ENCODE measurements around the gene MRPL47. TPM values are rescaled to one million over a fixed set of nuclear protein-coding genes. Genes with fewer than 3 reads are reported as not detected.

Gene MRPL47
- total RNA-seq, 1 experiment from 2014 or later: 75.5 TPM

DNA sequence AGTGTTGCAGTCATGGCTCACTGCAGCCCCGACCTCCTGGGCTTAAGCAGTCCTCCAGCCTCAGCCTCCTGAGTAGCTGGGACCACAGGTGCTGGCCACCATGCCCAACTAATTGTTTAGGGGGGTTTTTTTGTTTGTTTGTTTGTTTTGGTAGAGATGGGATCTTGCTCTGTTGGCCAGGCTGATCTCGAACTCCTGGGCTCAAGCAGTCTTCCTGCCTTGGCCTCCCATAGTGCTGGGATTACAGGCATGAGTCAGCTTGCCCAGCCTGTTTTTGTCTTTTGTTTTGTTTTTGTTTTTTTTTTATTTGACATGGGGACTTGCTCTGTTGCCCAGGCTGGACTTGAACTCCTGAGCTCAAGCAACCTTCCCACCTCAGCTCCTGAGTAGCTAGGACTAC, 17.6 kb upstream of the MRPL47 start:
- no peak overlapping the region for H4K91ac ChIP-seq (ENCODE audit: insufficient read length, low read depth, low read length)
- H3K56ac ChIP-seq (ENCODE audit: insufficient read length, low read depth, low read length): no peak overlapping the region
- H3K79me1 ChIP-seq (ENCODE audit: insufficient read depth, low read depth, low read length, poor library complexity, severe bottlenecking): peaks cover 3% of the 10 kb centered on the region
- no peak overlapping the region for H3T11ph ChIP-seq (ENCODE audit: low read length)
- H2AFZ ChIP-seq (ENCODE audit: low read length): no peak overlapping the region
- no peaks in the 10 kb centered on the region for H3K79me2 ChIP-seq (ENCODE audit: insufficient read depth, low read length)
- H4K5ac ChIP-seq (ENCODE audit: insufficient read length, low read depth, low read length): no peak overlapping the region
- no peak overlapping the region for H2BK5ac ChIP-seq (ENCODE audit: insufficient read length, low read length)
- H3K27me3 ChIP-seq (ENCODE audit: insufficient read depth, low read length): no peaks in the 10 kb centered on the region
- H3K14ac ChIP-seq (ENCODE audit: insufficient read depth, low read length): no peak overlapping the region
- no peaks in the 10 kb centered on the region for H3K4me1 ChIP-seq (ENCODE audit: insufficient read depth, low read length)
- no peak overlapping the region for H2BK12ac ChIP-seq (ENCODE audit: insufficient read length, low read depth, low read length)
- Mint-ChIP-seq H3K4me1 (no peaks in the 10 kb centered on the region), H3K36me3 (ENCODE audit: insufficient read depth in 1 of 3, low read depth in 3 of 3) (peaks cover 37 to 77% (median 65%) of the 10 kb centered on the region in 3 experiments), H3K27me3 (ENCODE audit: low read depth) (no peaks in the 10 kb centered on the region), H3K4me3 (no peak overlapping the region), H3K27ac (no peak overlapping the region), H3K9me3 (no peaks in the 10 kb centered on the region; a peak in 1 of 5 replicates)
- H3K27ac ChIP-seq (ENCODE audit: insufficient read length, low read depth, low read length): no peak overlapping the region
- H4K20me1 ChIP-seq (ENCODE audit: control insufficient read depth, insufficient read depth, insufficient read length): no peaks in the 10 kb centered on the region
- TF ChIP-seq, protein P1, sequence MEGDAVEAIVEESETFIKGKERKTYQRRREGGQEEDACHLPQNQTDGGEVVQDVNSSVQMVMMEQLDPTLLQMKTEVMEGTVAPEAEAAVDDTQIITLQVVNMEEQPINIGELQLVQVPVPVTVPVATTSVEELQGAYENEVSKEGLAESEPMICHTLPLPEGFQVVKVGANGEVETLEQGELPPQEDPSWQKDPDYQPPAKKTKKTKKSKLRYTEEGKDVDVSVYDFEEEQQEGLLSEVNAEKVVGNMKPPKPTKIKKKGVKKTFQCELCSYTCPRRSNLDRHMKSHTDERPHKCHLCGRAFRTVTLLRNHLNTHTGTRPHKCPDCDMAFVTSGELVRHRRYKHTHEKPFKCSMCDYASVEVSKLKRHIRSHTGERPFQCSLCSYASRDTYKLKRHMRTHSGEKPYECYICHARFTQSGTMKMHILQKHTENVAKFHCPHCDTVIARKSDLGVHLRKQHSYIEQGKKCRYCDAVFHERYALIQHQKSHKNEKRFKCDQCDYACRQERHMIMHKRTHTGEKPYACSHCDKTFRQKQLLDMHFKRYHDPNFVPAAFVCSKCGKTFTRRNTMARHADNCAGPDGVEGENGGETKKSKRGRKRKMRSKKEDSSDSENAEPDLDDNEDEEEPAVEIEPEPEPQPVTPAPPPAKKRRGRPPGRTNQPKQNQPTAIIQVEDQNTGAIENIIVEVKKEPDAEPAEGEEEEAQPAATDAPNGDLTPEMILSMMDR (conservative IDR thresholded peaks at IDR 0.05): no peak
- H3K9me3 ChIP-seq (ENCODE audit: control insufficient read depth, low read depth, low read length): no peaks in the 10 kb centered on the region
- no peak overlapping the region for H3K4me2 ChIP-seq (ENCODE audit: insufficient read depth, insufficient read length, low read length)
- no peak overlapping the region for H2BK15ac ChIP-seq (ENCODE audit: low read depth, low read length)
- no peak overlapping the region for H3K18ac ChIP-seq (ENCODE audit: insufficient read length, low read depth, low read length)
- H3K23ac ChIP-seq (ENCODE audit: insufficient read length, low read depth, low read length): no peak overlapping the region
- H4K8ac ChIP-seq (replicated peaks; ENCODE audit: insufficient read length, low read depth, low read length): no peak overlapping the region
- no peak overlapping the region for H3K4ac ChIP-seq (ENCODE audit: low read depth, low read length)
- H3K9ac ChIP-seq (ENCODE audit: extremely low read depth, insufficient read length, low read length): no peak overlapping the region
- no peak for DNase-seq
- no peaks in the 10 kb centered on the region for H3K23me2 ChIP-seq (ENCODE audit: insufficient read length, low read depth, low read length, poor library complexity, severe bottlenecking)
- no CpG with 5 or more reads among the region's 2 CpGs for WGBS (ENCODE audit: extremely low coverage, insufficient read length, low lambda C conversion rate)
- no peak overlapping the region for H2BK120ac ChIP-seq (ENCODE audit: low read depth, low read length, poor library complexity, severe bottlenecking)
- no peak overlapping the region for H2BK20ac ChIP-seq (ENCODE audit: low read depth, low read length, poor library complexity, severe bottlenecking)
- no peak overlapping the region for H2AK5ac ChIP-seq (ENCODE audit: insufficient read length, low read length)
